ENCODE data around the gene NPM3.

NPM3 gene

DNA sequence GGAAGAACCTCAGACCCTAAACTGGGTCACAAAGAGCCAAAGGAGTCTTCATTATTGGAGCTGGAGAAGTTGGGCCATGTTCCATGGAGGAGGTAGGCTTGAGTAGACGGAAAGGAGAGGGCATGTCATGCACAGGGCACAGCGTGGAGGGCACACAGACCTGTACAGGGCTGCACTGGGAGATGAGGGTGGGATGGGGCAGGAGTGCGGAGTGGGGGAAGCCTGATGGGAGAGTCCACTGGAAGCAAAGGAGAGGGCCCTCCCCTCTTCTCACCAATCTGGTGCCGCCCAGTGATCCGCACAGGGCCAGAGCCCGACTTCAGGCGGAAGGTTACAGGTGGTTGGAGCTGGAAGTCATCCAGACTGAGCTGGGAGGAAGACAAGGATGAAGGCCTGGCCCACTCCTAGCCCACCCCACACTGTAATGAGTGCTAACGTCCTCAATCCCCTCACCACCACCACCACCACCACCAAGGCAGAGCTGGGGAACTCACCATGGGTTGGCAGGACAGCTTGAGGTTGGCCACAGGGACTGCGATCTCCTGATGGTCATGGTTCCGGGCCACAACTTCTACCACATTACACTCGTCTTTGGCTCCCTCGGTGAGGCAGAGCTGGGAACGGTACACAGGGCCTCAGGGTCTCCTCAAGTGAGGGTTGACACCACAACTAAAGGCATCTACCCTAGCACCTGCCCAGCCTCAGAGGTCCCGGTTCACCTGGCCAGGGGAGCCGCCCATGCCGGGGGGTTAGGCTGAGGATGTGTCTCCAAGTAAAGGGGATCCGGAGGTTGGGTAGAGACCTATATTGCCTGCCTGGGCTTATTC lies 1.0 kb downstream of the NPM3 start:
- TF ChIP-seq, protein P1, sequence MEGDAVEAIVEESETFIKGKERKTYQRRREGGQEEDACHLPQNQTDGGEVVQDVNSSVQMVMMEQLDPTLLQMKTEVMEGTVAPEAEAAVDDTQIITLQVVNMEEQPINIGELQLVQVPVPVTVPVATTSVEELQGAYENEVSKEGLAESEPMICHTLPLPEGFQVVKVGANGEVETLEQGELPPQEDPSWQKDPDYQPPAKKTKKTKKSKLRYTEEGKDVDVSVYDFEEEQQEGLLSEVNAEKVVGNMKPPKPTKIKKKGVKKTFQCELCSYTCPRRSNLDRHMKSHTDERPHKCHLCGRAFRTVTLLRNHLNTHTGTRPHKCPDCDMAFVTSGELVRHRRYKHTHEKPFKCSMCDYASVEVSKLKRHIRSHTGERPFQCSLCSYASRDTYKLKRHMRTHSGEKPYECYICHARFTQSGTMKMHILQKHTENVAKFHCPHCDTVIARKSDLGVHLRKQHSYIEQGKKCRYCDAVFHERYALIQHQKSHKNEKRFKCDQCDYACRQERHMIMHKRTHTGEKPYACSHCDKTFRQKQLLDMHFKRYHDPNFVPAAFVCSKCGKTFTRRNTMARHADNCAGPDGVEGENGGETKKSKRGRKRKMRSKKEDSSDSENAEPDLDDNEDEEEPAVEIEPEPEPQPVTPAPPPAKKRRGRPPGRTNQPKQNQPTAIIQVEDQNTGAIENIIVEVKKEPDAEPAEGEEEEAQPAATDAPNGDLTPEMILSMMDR (conservative IDR thresholded peaks at IDR 0.05; ENCODE audit: low read depth, low read length): no peak
- DNase-seq (ENCODE audit: low read depth): no peak
- peak overlapping the region; percentile 87 for H3K4me3 ChIP-seq (ENCODE audit: low read length)

DNA sequence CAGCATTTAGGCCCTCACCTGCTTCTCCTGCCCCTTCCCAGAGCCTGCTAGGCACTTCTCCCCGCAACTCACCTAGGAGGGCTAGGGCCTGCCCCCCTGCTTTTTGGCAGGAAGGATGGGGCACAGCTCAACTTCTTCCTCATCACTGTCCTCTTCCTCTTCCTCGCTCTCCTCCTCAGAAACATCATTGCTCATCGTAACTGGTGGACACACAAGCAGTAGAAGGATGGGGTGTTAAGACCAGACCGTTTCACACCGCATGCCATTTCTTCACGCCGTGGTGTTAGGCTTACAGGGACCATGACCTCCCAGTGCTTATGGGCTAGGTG lies 1.6 kb downstream of the NPM3 start:
- TF ChIP-seq, protein P1 (conservative IDR thresholded peaks at IDR 0.05; ENCODE audit: low read depth, low read length): no peak
- no peak overlapping the region for H3K4me3 ChIP-seq (ENCODE audit: low read length)
- no peak for DNase-seq (ENCODE audit: low read depth)

GRCh38 chr10:101780818-101781654 lies 2.2 kb downstream of the NPM3 start:
- no peak overlapping the region for H3K4me3 ChIP-seq (ENCODE audit: low read length)
- no peak for DNase-seq (ENCODE audit: low read depth)

DNA sequence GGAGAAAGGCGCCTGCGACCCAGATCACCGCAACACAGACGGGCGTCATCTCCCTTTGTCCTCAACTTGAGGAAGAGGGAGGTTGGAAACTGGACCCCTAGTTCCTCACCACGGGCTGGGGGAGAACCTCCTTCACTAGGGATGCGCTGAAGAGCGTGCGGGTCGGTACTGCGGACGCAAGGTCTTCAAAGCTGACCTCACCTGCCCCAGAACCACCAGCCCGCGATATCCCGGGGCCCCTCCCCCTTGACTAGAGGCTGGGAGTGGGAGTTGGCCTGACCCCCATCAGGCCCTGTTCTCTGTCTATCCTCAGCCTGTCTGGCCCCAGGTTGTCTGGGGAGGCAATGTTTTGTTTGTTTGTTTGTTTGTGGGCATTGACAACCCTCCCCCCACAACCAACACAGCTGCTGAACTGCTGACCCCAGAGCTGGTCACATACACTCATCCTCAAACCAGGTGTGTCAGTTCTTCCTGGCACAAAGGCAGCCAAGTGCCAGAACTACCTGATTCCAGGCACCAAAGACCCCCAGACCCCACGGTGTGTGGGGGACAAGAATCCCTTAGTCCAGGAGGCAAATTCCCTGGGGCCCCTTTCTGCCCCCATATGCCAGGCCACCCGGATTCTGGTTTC lies 2.9 kb downstream of the NPM3 start:
- peak overlapping the region; percentile 23 for H3K4me3 ChIP-seq (ENCODE audit: low read length)
- DNase-seq (ENCODE audit: low read depth): no peak
- TF ChIP-seq, protein P1 (conservative IDR thresholded peaks at IDR 0.05; ENCODE audit: low read depth, low read length): no peak

More at GRCh38 chr10:101780818-101781654, 2.2 kb downstream of the NPM3 start:
- TF ChIP-seq, protein P1 (conservative IDR thresholded peaks at IDR 0.05; ENCODE audit: low read depth, low read length): peak; percentile 96

- peak overlapping the region; percentile 23 for H3K4me3 ChIP-seq (ENCODE audit: low read length)
- TF ChIP-seq, protein P1 (conservative IDR thresholded peaks at IDR 0.05; ENCODE audit: low read depth, low read length): peak; percentile 74
- DNase-seq (ENCODE audit: low read depth): no peak
Measured at GRCh38 chr10:101779544-101780186, 3.6 kb downstream of the NPM3 start.

DNA sequence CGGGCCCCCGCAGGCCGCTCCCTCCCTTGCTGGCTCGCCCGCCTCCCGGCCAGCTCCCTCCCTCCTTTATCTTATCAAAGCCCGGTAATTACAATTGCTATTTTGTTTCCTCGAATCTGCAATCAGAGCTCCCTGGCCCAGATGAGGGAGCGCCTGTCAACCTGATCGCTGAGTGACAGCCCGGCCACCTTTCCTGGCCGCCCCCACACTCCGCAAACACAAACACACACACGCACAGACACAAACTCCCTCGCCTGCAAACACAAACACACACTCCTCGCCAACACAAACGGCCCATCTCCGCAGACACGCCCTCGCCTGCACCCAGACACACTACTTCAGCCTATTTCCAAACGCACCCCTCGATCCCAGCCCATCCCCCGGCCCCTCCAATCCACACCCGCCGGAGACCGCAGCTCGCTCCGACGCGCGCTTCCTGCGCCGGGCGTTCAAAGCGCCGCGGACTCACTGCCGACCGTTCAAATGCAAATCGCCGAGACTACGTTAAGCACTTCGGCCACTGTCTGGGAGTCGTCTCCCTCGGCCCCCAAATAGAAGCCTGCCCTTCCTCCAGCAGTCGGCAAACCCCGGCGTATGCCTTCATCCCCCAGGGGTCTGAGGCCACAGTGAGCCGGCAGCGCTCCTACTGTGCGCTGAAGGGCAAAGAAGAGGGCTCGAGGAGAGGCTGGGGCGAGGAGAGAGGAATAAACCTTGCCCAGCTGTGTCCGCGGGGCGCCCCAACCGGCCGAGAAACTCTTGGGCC lies 4.3 kb downstream of the NPM3 start:
- TF ChIP-seq, protein P1 (conservative IDR thresholded peaks at IDR 0.05; ENCODE audit: low read depth, low read length): no peak
- DNase-seq (ENCODE audit: low read depth): no peak
- peak overlapping the region; percentile 20 for H3K4me3 ChIP-seq (ENCODE audit: low read length)

Data from retinal pigment epithelial cell (primary cell).